GM12865 (cell line): ENCODE results near the gene LMF1.

Experiments used
- DNase-seq: peaks from one replicate; pipeline ENCODE4 v3.0.0; 2010; ENCODE audit warnings: low read depth
- H3K4me3 ChIP-seq: 2 replicates; pipeline ENCODE4 v1.5.1; 2011; ENCODE audit warnings: mild to moderate bottlenecking, low read depth, low read length, control low read depth
- CTCF ChIP-seq: IDR thresholded peaks from 2 replicates; pipeline ENCODE4 v1.5.1; 2011; ENCODE audit warnings: low read length, control low read depth, low read depth, inconsistent platforms; ENCODE audit not compliant: insufficient read depth; ENCODE audit errors: missing control alignments

The LMF1 gene

GRCh38 chr16:853306-853705 lies 117.5 kb downstream of the LMF1 start:
- no peak overlapping the region for H3K4me3 ChIP-seq
- TF ChIP-seq CTCF: no peak
- DNase-seq: no peak

GRCh38 chr16:852451-853185 lies 118.2 kb downstream of the LMF1 start:
- DNase-seq: no peak
- TF ChIP-seq CTCF: no peak
- H3K4me3 ChIP-seq: no peak overlapping the region

GRCh38 chr16:851871-852270 lies 118.9 kb downstream of the LMF1 start:
- no peak for DNase-seq
- H3K4me3 ChIP-seq: no peak overlapping the region
- no peak for TF ChIP-seq CTCF

GRCh38 chr16:851209-851810 lies 119.5 kb downstream of the LMF1 start:
- H3K4me3 ChIP-seq: no peak overlapping the region
- no peak for TF ChIP-seq CTCF
- no peak for DNase-seq

- no peak overlapping the region for H3K4me3 ChIP-seq
- TF ChIP-seq CTCF: no peak
- no peak for DNase-seq
These were observed 120.1 kb downstream of the LMF1 start for GRCh38 chr16:850668-851067.

- no peak for DNase-seq
- no peak overlapping the region for H3K4me3 ChIP-seq
- no peak for TF ChIP-seq CTCF
These were observed 122.1 kb downstream of the LMF1 start for GRCh38 chr16:848510-849253.
